ENCODE measurements around the gene OAF. TPM values are rescaled to one million over a fixed set of nuclear protein-coding genes. Genes with fewer than 3 reads are reported as not detected.
"Not testable (repeated sequence)": the region's sequence is repeated elsewhere in the genome, so short reads cannot be mapped to it uniquely, and the experiment has no call there.

OAF gene
- total and polyA plus RNA-seq, 9 of the 15 experiments (the other 6 are each of a cell fraction or from before 2014, with no cell fraction given): 1.1 to 21.6 (median 7.5) TPM

DNA sequence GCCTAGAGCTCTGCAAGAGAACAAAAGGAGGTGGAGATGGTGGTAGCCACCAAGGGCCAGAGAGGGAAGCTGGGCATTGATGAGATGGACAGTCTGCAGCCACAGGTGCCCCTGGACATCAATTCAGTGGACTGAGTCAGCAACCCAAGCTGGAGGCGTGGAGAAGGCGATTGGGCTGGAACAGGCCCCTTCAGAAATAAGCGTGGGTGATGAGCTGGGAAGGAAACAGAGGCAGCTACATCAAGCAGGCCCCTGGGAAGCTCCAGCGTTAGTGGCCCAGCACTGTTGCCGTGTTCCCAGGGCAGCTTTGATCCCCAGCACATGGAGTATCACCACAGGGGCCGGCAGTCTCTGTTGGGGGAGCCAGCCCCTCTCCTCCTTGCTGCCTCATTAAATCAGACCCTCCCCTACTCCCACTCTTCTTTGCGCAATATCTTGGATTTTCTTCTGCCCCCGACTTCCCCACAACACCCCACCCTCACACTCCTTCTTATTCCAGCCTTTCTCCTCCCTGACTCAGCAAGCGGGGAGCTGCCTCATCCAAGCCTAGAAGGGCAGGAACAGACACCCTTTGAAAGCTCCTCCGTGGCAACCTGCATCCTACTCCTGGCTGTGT is 31.7 kb upstream of the OAF start:
- no peak overlapping the region for H3K4me3 ChIP-seq
- H3K9ac ChIP-seq (ENCODE audit: insufficient read depth in 1 of 2, low read depth in 2 of 2, low read length in 2 of 2): no peak overlapping the region
- no peak for TF ChIP-seq OTX1 (CRISPR knock-in tag; IDR thresholded peaks at IDR 0.05)
- TF ChIP-seq EGR1 (conservative IDR thresholded peaks at IDR 0.05): 0 out of 2 replicates have a peak, but pooled peaks have one; percentile 6
- H4K20me1 ChIP-seq (replicated peaks; ENCODE audit: control insufficient read depth, insufficient read depth, low read length): peaks cover 14% of the 10 kb centered on the region; the same call in 1 of the 2 replicates
- BruUV-seq (replicated peaks): no TSS peak
- FAIRE-seq: no peak
- WGBS (ENCODE audit: insufficient coverage, low coverage, missing lambda C conversion rate): 1% methylated on average over 10 of the region's 10 CpGs
- no peaks in the 10 kb centered on the region for H3K36me3 ChIP-seq (ENCODE audit: control insufficient read depth, insufficient read depth, low read length)
- no peaks in the 10 kb centered on the region for H3K79me2 ChIP-seq (ENCODE audit: control insufficient read depth, insufficient read depth, low read length)
- no peak for ATAC-seq
- H3K27me3 ChIP-seq (ENCODE audit: control insufficient read depth in 2 of 2, insufficient read depth in 2 of 2, low read length in 2 of 2): peaks cover 9 to 62% of the 10 kb centered on the region in 2 experiments; a peak in 3 of 5 replicates
- H3K9me3 ChIP-seq (replicated peaks; ENCODE audit: control insufficient read depth, insufficient read depth, low read depth, low read length): no peaks in the 10 kb centered on the region
- ChIA-PET POLR2A (interaction anchor here (0.6 to 3.5 kb wide), 2 partner anchors 11 to 31 kb away, joined by 4 to 14 read pairs; no protein-coding TSS in a partner anchor), CTCF (ENCODE audit: low intra/inter-chr PET ratio) (no interaction called here)
- DNase-seq (ENCODE audit: extremely low read depth in 1 of 4, low spot score in 3 of 4): no peak
- H3K4me2 ChIP-seq (ENCODE audit: insufficient read depth, low read length): no peak overlapping the region
- no peaks in the 10 kb centered on the region; a peak in 1 of 5 replicates for H3K4me1 ChIP-seq (replicated peaks in 1 of 2; ENCODE audit: control insufficient read depth in 2 of 2, insufficient read depth in 2 of 2, low read length in 2 of 2)
- intact Hi-C loops (cut with micrococcal nuclease) (no loop called here), in situ Hi-C loops (cut with MboI) (no loop called here)
- H2AFZ ChIP-seq (ENCODE audit: low read depth, low read length): no peak overlapping the region
- no peaks in the 10 kb centered on the region for H3K9me1 ChIP-seq (ENCODE audit: control insufficient read depth, insufficient read depth, low read length)
- no peak overlapping the region for H3K27ac ChIP-seq (ENCODE audit: extremely low read depth, low read depth, low read length)

DNA sequence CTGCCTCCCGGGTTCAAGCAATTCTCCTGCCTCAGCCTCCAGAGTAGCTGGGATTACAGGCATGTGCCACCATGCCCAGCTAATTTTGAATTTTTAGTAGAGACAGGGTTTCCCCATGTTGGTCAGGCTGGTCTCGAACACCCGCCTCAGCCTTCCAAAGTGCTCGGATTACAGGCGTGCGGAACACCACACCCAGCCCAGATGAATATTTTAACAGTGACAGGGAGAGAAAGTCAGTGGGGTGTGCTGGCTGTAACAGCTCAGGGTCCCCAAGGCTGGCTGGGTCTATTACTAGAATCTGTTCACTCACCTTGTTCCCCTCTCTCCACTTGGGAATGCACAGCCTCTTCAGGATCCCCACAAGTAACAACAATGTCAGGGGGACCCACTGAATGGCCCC is 30.8 kb upstream of the OAF start:
- H3K79me2 ChIP-seq (ENCODE audit: control insufficient read depth, insufficient read depth, low read length); H3K4me1 ChIP-seq (replicated peaks in 1 of 2; ENCODE audit: control insufficient read depth in 2 of 2, insufficient read depth in 2 of 2, low read length in 2 of 2); H3K9me3 ChIP-seq (replicated peaks; ENCODE audit: control insufficient read depth, insufficient read depth, low read depth, low read length); H3K27ac ChIP-seq (ENCODE audit: extremely low read depth, low read depth, low read length); CTCF ChIA-PET (ENCODE audit: low intra/inter-chr PET ratio); H3K36me3 ChIP-seq (ENCODE audit: control insufficient read depth, insufficient read depth, low read length); H3K4me2 ChIP-seq (ENCODE audit: insufficient read depth, low read length); intact Hi-C loops (cut with micrococcal nuclease); BruUV-seq (replicated peaks); FAIRE-seq; H3K9ac ChIP-seq (ENCODE audit: insufficient read depth in 1 of 2, low read depth in 2 of 2, low read length in 2 of 2); in situ Hi-C loops (cut with MboI); H3K9me1 ChIP-seq (ENCODE audit: control insufficient read depth, insufficient read depth, low read length); ATAC-seq; DNase-seq (ENCODE audit: extremely low read depth in 1 of 4, low spot score in 3 of 4); H2AFZ ChIP-seq (ENCODE audit: low read depth, low read length); H3K4me3 ChIP-seq: not testable (repeated sequence)
- H3K27me3 ChIP-seq (ENCODE audit: control insufficient read depth in 2 of 2, insufficient read depth in 2 of 2, low read length in 2 of 2): peaks cover 12 to 68% of the 10 kb centered on the region in 2 experiments; a peak in 4 of 5 replicates
- POLR2A ChIA-PET: interaction anchor here (3.5 kb wide), 1 partner anchor 10 kb away, joined by 14 read pairs; no protein-coding TSS in a partner anchor
- peaks cover 14% of the 10 kb centered on the region; the same call in 1 of the 2 replicates for H4K20me1 ChIP-seq (replicated peaks; ENCODE audit: control insufficient read depth, insufficient read depth, low read length)
- WGBS (ENCODE audit: insufficient coverage, low coverage, missing lambda C conversion rate): 4% methylated on average over 5 of the region's 6 CpGs

All from K562 (cell line).